ENCODE measurements around the gene CYP4F11.
"Not testable (repeated sequence)": the region's sequence is repeated elsewhere in the genome, so short reads cannot be mapped to it uniquely, and the experiment has no call there.

CYP4F11 gene

DNA sequence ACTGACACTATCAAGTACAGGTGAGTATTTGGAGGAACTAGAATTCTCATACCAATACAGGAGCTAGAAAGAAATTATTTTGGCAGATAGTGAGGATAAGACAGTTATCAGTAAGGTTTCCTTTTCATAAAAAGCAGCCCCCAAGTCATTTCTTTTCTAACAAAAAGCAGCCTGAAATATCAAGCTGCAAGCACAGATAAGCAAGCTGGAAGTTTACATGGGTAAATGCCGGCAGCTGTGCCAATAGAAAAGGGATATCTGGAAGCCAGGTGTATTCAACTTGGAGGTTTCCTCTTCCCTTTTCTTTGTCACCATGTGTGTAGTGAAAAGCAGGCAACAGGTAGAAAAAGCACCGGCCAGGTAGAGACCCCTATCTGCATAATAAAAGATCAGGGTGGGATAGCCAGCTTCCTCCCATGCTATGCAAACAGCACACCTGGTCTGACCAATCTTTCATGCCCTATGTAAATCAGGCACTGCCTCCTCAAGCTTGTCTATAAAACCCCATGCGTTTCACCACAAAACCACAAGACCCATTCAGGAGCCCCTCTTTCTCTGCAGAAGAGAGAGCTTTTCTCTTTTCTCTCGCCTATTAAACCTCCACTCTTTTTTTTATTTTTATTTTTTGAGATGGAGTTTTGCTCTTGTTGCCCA is 59.4 kb downstream of the CYP4F11 start:
- DNase-seq: no peak

DNA sequence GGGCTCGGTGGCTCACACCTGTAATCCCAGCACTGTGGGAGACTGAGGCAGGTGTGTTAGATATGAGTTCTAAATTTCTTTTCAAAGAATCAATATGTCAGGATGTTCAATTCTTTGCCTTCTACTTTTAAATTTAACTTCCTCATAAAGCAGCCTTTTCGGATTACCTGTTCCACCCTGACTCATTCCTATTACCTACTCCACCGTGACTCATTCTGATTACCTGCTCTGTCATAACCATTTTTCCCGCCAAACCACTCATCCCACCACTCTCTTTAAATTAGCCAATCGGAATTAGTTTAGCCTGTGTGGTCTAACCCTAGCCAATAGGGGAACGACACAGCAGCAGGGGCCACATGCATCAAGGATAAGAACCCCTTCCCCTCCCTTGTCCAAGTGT is 60.6 kb downstream of the CYP4F11 start:
- not testable (repeated sequence) for DNase-seq

DNA sequence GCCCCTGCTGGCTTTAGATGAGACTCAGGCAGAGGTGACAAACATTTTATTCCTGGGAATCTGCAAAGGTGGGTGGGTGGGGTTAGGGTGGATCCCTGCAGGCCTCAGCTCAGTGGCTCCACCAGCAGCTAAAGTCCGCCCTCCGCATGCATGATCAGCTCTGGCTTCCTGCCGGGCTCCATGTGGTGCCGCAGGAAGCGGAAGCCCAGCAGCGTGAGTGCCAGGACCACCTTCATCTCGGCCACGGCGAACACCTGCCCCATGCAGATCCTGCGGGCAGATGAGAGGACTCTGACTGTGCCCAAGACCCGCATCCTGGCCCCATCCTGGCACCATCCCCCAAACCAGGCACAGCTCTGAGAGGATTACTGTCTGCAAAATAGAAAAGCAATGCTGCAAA is 62.8 kb downstream of the CYP4F11 start:
- peak; percentile 32 for DNase-seq

DNA sequence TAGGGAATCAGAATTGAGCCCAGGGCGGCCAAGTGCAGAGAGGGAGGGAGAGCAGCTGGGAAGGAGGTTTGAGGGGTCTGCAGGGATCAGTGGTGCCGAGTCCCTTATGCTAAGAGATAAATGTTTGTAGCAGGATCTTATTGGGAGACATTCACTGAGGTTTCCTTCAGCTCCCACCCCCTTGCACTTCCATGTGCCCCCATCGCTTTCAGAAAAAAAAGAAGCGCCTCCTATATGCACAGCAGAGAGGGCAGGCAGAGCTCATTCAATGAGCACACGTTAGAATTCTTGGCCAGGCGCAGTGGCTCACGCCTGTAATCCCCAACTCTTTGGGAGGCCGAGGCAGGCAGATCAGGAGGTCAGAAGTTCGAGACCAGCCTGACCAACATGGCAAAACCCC is 64.5 kb downstream of the CYP4F11 start:
- DNase-seq: no peak

DNA sequence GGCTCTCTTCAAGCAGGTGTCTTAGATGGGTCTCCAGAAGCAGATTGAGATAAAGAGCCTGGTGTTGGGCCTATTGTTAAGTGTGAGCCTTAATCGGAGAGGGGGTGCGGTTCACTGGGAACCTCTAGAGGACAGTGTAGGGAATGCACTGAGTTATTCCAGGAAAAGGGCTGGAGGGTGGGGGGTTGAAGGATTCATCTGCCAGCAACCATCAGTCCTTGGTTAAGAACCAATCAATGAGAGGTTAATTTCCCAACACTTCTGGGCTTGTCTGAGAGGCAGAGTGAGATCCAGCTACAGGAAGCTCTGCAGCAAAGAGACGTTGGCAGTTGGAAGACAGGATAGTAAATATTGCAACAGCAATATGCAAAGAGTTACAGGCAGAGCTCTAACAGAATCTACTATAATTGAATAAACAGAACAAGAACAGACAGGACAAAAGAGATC is 65.2 kb downstream of the CYP4F11 start:
- peak; percentile 64 for DNase-seq

DNA sequence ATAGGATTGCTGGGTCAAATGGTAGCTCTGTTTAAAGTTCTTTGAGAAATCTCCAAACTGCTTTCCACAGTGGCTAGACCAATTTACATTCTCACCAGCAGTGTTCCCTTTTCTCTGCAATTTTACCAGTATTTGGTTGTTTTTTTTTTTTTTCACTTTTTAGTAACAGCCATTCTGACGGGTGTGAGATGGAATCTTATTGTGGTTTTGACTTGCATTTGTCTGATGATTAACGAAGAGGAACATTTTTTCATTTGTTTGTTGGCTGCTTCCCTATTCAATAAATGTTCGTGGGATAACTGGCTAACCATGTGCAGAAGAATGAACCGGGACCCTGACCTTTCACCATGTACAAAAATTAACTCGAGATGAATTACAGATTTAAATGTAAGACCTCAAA is 67.7 kb downstream of the CYP4F11 start:
- no peak for DNase-seq

DNA sequence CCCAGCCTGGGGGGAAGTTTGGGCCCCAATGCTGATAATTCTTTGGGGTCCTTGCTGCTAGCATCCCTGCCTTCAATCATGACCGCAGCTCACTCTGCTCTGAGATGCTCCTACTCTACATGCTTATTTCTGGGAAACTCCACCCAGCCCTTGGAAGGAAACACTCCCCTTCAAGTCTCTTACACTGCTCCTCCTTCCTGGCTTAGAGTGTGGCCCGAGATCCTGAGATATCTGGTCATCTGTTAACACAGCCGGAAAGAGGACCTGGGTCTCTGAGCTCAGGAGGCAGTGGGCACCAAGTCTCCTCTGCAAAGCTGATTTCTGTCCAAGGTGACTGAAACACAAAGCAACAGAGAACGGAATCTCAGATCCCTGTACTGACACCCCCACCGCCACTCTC is 69.5 kb downstream of the CYP4F11 start:
- no peak for DNase-seq

DNA sequence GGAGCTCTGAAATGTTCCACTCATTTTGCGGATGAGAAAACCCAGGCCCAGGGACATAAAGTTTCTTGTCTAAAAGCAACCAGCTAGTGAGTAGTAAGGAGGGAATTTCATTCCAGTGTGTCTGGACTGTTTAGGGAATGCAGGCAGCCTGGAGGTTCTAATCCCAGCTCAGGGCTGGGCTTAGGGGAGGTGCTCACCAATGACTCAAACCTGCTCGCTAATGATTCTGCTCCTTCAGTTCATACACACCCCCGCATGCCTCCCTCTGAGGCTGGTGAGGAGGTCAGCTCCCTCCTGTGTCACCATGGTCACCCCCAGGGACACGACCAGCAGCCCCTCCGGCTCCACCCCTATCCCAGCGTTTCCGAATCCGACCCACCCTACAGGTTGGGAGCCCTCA is 71.1 kb downstream of the CYP4F11 start:
- DNase-seq: no peak

DNA sequence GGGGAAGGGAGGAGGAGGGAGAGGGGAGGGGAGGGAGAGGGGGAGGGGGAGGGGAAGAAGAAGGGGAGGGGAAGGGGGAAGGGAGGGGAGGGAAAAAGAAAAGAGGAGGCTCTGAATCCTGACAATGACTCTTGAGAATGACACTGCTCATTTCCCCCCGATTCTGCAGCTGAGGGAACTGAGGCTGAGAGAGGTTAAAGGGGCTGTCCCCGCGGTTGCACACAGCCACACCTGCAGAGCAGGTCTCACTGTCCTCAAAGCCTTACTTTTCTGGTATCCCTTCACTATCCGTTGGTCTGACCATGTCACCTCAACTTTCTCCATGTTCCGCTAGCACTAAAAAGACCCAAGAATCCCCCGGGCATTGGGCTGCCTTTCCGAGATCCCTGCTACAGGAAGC is 71.9 kb downstream of the CYP4F11 start:
- no peak for DNase-seq

Data from CD4-positive, alpha-beta T cell treated with Interleukin-17A for 4 hours (primary cell).